NOMO-1 treated with DMSO at 0.1 percent for 48 hours (cell line): ENCODE measurements around the gene SBF2.

Experiments used
- DNase-seq: peaks from one replicate; lab custom pipeline; 2025; ENCODE audit not compliant: unreplicated experiment; lab: John Stamatoyannopoulos, UW

Gene SBF2

GRCh38 chr11:10302359-10302743, 8.3 kb upstream of the SBF2 start:
- DNase-seq = no peak

DNA sequence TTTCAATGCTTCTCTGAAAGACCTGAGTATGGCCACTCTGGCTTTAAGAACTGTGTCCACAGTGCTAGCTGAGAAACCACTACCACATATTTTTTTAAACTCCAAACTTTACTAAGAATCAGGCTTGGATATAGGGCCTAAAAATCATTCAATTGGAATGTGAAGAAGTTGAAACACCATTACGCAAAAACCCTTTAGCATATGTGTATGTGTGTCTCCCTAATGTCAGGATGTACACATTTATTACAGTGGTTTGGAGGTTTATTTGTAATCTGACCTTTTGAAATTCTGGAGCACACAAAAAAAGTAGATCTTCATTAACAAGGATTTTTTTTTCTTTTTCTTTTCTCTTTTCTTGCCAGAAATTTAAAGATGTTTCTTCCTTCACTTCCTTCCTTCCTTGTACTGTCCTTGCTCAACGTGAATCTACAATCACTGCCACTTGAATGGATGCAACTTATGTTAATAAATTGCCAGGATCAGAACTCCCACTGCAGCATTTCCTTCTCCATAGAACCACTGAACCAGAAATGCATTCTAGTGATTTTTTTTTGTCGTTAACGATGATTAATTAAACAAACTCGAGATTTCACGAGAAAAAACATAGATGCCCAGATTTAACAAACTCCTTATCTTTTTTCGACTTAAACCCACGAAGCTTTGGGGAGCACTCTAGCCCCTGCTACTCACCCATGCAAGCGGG, 7.8 kb upstream of the SBF2 start:
- DNase-seq = no peak

GRCh38 chr11:10298342-10298741, 4.3 kb upstream of the SBF2 start:
- no peak for DNase-seq

DNA sequence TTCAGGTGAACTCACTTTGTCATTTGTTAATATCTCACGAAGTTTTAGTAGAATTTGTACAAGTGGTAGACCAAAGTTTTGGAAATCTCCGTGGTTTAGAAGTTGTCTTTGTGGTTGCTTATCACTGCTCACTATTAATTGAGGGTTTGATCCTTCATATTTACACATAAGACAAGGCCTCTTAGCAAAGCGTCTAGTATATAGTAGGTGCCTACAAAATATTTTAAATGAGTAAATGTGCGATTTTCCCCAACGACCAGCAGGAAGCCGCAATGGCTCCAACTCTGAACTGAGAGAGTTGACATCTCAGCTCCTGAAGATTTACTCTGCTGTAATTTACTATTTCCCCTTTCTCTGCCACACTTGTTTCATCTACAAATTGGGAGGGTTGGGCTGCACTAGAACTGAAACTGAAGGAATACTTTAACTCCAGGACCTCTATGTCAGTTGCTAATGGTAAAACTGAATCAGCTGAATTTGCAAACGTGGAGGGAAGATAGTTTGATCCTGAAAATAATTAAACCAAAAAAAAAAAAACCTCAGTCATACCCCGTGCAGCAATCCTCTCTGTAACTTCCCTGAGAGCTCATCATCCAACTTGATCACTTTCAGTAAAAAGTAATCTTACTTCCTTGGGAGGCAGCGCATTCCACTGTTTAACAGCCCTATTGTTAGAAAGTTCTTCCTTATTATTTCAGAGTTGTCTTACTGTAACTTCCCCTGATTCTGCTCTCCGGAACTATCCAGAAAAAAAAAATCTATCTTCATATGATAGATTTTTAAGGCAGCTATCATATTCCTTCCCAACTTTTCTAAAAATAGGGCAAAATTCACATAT, 1.3 kb upstream of the SBF2 start:
- DNase-seq = peak; percentile 78

- no peak for DNase-seq
Measured at GRCh38 chr11:10294290-10294953, 403 bp upstream of the SBF2 start.

- no peak for DNase-seq
Measured at GRCh38 chr11:10291801-10292638, 2.0 kb downstream of the SBF2 start.

- no peak for DNase-seq
Measured at GRCh38 chr11:10289765-10290380, 4.1 kb downstream of the SBF2 start.

DNA sequence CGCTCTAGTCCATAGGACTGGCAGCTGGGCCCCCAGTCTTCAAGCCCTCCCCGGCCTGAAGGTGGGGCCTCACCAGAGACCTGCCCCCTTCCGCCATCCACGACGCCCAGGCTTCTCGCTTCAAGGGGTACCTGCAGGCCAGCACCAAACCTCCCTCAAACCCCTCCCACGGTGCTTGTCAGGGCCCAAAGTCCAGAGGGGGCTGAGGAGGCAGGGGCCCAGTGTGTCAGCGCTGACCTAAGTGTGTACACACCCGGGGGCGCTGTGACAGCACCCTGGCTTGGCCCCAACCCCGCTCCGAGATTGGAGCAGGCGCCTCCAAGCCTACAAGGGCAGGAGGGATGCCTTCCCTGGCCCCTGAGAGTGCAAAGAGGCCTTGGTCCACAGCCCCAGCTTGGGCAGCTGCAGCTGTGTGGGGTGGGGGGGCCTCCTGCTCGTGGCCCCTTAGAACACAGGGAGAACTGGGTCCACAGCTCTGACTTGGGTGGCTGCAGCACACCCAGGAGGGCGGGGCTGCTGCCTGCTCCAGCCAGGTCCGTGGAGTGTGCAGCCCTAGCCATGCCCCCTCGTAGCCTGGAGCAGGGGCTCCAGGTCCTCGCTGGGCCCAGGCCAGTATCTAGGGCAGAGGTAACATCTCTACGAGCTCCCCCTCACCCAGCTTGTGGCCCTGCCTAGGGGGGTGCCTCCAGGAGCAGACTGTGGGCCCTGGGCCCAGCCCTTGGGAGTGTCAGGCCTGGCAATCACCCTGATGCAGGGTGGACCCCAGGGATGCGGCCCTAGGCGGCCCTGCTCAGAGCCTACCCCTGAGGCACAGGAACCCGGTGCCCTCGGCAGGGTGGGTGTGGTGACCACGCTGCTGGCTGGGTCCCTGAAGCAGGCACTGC, 4.9 kb downstream of the SBF2 start:
- no peak for DNase-seq

DNA sequence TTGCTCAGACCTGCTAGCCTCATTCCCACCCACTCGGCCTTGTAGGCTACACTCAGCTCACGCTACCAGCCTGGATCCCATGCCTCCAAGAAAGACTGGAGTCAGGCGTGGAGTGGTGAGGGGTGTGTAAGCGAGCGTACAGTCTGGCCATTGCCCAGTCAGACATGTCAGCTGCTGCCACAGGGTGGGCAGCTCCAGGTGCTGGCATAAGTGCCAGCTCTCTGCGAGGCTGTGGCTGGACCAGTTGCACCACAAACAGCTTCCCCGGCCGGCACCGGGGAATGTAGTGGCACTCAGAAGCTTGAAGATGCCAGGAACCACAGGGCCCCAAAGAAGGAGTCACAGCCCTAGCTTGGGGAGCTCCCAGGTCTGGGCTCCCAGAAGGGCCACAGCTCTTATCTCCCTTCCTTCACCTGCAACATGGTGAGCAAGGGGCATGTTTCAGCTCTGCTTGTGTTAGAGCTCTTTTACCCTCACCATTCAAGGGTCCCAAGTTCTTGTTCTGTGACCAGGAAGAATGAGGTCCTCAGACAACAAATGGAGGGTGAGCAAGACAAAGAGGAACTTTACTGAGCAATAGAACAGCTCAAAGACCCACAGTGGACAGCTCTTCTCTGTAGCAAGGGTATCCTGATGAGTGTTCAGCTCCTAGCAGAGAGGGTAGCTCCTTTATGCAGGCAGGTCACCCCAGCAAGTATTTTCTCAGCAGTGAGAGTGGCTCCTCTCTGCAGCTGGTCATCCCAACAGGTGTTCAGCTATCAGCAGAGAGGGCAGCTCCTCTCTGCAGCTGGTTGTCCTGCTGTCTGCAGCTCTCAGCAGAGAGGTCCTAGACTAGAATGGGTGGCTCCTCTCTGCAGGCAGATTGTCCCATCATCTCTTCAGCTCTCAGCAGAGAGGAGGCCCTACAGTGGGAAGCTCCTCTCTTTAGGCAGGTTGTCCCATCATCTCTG, 6.0 kb downstream of the SBF2 start:
- DNase-seq = no peak

DNA sequence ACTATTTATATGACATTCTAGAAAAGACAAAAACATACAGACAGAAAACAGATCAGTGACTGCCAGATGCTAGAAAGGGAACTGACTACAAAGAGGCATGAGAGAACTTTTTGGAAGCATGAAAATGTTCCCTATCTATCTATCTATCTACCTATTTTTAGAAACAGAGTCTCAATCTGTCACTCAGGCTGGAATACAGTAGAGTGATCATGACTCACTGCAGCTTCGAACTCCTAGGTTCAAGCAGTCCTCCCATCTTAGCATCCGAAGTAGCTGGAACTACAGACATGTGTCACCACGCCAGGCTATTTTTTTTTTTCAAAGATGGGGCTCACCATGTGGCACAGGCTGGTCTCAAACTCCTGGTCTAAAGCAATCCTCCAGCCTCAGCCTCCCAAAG, 6.9 kb downstream of the SBF2 start:
- DNase-seq = no peak

- peak; percentile 45 for DNase-seq
Measured at GRCh38 chr11:10285148-10285802, 8.7 kb downstream of the SBF2 start.

DNA sequence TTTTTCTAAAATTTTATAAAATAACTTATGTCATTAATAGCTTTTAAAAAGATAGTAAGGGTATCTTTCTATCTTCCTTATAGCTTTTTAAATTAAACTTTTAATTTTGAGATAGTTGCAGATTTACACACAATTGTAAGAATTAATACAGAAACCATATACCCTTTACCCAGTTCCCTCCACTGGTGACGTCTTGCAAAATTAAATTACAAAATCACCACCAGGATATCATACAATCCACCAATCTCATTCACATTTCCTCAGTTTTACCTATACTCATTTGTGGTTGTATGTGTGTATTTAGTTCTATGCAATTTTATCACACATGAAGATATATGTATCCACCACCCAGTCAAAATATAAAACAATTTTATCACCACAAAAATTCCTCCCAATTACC, 10.0 kb downstream of the SBF2 start:
- no peak for DNase-seq

DNA sequence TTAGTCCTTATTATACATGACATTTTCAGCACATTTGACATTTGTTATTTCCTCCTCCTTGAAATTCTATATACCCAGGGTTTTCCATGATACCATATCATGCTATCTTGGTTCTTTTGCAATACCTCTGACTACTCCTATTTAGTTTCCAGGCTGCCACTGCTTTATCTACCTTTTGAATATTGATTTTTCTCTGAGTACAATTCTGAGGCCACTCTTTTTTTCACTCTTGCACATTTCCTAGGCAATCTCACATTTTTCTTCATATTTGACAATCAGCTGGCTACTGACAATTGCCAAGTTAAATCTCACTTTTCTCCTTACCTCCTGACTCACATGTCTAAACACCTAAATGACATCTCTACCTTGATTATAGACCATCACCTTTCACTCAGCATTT, 11.9 kb downstream of the SBF2 start:
- DNase-seq = no peak

GRCh38 chr11:10275714-10276113, 18.3 kb downstream of the SBF2 start:
- no peak for DNase-seq

DNA sequence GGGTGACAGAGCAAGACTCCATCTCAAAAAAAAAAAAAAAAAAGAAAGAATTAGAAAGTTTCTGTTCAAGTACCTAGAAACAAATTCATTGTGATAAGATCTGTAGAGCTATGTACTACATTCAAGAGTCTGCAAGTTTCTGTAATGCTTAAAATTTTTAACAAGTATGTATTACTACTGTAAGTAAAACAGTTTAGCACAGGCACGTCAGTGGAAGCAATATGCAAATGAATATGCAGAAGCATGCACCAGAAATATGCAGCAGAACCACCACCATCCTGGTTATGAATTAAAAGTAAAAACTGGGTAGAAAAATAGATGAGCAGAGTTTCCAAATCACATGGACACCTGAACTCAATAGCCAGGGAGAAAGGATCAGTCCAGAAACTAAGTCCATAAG, 19.3 kb downstream of the SBF2 start:
- no peak for DNase-seq

GRCh38 chr11:10273738-10274137, 20.3 kb downstream of the SBF2 start:
- no peak for DNase-seq

DNA sequence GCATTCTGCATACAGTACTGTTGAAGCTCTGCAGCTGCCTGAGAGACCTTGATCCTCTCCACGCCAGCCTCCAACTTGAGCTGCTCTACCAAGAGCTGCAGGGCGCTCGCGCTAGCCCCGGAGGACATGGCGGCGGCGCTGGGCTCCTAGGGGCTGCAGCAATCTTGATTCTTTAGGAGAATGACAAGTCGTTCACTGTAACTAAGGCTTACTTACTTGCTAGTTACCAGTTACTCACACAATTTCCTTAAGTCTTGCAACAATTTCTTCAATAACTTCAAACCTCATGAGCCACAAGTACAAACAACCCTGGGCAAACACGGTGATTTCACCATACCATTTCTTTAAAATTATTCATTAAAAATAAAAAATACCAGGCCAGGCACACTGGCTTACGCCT, 21.9 kb downstream of the SBF2 start:
- no peak for DNase-seq
